Glomerular visceral epithelial cell (primary cell): ENCODE measurements around the gene GPRC5C.
A peak's percentile ranks its signal among the peaks of the same experiment; 100 is the strongest.

Experiments used
- DNase-seq: peaks from one replicate; pipeline ENCODE4 v3.0.0-alpha.2; 2016; ENCODE audit errors: extremely low spot score

Gene GPRC5C

DNA sequence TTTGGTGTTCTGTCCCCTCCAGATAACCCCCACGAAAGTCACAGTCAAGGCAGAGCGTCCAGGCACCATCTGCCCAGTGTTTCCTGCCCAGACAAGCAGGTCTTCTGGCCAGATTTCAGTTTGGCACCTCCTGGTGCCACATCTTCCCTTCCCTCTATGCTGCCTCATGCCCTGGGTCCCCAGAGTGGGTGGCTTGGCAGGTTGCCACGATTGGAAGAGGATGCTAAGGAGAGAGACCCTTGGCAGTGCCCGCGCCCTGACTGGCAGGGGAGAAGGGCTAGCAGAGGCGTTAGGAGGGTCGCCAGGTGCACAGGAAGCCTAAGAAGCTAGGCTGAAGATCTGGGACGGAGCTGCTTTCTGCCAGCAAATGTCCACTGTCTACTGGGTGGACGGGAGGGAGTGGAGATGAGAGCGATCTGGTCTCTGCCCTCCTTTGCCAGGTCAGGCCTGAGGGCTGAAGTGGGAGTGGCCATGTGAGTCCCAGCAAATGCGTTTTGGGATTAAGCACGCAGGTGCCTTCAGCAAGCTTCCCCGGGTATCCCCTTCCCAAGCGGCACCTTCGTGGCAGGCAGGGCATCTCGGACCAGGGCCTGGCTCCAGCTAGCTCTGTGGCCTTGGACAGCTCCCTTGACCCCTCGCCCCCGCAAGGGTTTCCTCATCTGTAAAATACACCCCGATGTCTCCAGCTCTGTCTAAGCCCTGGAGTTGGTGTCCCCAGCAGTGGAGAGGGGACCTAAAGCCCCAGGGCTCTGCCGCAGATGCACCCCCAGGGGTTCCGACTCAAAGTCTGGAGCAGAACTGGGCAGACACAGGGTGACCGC is 21.2 kb downstream of the GPRC5C start:
- no peak for DNase-seq

- DNase-seq: peak; percentile 83
Measured at GRCh38 chr17:74453665-74454196, 21.8 kb downstream of the GPRC5C start.

GRCh38 chr17:74454197-74455024 is 22.5 kb downstream of the GPRC5C start:
- no peak for DNase-seq

- no peak for DNase-seq
Measured at GRCh38 chr17:74455025-74455545, 23.2 kb downstream of the GPRC5C start.

GRCh38 chr17:74455821-74456220 is 23.9 kb downstream of the GPRC5C start:
- DNase-seq: no peak

GRCh38 chr17:74457146-74457819 is 25.4 kb downstream of the GPRC5C start:
- peak; percentile 59 for DNase-seq

- no peak for DNase-seq
Measured at GRCh38 chr17:74457820-74458166, 25.9 kb downstream of the GPRC5C start.

DNA sequence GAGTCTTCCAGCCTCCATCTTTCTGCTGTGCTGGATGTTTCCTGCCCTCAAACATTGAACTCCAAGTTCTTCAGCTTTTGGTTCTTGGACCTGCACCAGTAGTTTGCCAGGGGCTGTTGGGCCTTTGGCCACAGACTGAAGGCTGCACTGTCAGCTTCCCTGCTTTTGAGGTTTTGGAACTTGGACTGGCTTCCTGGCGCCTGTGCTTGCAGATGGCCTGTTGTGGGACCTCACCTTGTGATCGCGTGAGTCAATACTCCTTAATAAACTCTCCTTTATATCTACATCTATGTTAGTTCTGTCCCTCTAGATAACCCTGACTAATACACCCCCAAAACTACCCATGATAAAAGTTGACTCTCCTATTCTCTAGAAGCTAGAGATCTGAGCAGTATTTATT is 26.9 kb downstream of the GPRC5C start:
- DNase-seq: no peak

DNA sequence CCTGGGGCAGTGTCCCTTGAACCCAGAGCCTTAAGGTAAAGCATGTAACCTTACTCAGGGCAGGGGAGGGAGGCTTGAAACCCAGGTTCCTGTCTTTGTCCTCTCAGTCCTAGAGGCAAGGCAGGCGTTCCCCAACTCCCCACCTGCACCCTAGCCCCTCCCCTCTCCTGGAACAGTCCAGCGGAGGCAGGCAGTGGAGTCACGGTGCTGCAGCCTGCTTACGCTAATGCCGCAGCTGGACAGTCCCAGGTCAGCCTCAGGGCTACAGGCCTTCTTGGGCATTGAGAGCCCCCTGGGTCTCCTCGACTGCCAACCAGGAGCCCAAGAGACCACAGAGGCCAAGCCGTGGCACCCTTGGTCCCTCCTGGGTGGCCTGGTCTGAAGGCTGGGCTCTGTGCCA is 27.7 kb downstream of the GPRC5C start:
- DNase-seq: no peak

DNA sequence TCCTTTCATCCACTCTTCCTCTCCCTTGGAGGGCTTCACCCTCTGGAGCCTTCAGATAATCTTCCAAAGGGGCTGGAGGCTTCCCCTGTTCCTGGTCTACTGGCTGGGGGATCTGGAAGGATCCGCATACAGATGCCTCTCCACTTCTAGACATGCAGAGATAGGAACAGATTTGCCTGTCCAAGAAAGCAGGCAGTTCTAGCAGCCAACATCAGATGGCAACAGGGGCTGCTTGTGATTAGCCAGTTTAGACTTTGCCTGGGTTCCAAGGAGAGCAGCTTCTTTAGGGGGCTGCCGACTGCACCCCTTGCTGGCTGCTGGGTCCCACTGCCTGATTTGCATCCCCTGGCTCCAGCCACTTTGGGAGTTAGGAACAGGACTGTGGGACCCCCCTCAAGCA is 28.4 kb downstream of the GPRC5C start:
- no peak for DNase-seq

DNA sequence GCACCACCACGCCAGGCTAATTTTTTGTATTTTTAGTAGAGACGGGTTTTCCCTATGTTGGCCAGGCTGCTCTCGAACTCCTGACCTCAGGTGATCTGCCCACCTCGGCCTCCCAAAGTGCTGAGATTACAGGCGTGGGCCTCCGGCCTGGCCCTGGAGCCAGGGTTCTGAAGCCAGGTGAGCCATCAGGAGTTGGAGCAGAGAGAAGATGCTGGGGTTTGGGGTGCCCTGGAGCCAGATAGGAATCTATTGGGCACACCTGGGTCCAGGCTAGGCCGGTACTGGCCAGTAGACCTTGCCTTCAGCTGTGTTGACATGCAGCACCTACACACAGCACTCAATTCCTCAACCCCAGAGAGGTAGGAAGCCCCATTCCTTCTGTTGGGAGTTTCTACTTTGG is 29.1 kb downstream of the GPRC5C start:
- no peak for DNase-seq

- DNase-seq: no peak
Measured at GRCh38 chr17:74461611-74462010, 29.7 kb downstream of the GPRC5C start.

GRCh38 chr17:74464730-74465377 is 33.0 kb downstream of the GPRC5C start:
- DNase-seq: no peak

DNA sequence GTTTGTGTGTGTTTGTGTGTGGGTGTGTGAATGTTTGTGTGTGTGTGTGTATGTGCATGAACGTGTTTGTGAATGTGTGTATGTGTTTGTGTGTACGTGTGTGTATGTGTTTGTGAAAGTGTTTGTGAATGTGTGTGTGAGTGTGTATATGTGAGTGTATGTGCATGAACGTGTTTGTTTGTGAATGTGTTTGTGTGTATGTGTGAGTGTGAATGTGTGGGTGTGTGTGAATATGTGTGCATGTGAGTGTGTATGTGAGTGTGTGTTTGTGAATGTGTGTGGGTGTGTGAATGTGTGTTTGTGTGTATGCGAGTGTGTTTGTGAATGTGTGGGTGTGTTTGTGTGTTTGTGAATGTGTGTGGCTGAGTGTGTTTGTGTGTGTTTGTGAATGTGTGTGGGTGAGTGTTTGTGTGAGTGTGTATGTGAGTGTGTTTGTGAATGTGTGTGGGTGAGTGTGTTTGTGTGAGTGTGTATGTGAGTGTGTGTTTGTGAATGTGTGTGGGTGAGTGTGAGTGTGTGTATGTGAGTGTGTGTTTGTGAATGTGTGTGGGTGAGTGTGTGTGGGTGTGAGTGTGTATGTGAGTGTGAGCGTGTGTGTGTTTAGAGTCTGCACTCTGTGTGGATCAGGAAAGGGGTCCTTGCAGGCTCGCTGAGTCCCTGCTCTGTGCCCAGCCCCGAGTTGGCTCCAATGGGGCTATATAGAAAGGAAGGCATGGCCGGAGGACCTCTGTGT is 33.7 kb downstream of the GPRC5C start:
- no peak for DNase-seq

- no peak for DNase-seq
Measured at GRCh38 chr17:74466111-74466827, 34.4 kb downstream of the GPRC5C start, which contains the start of gene CD300A. CD300A (plus strand) TSS chr17:74466634; CDS start chr17:74466704, 70 bp downstream.

DNA sequence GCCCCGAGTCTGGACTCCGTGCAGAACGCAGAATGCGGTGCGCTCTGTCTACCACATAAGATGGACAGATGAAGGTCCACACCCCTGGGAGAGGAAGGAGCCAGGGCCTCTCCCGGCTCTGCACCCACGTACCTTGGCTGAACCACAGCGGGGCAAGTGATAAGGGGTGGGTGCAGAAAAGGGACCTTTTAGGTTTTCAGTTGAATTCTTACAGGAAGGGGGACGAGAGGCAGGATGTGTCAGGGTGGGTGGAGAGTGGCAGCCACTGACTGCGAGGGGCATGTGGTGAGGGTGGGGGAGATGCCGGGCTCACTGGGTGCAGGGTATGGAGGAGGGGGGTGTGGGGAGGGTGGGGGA is 34.9 kb downstream of the GPRC5C start:
- no peak for DNase-seq

DNA sequence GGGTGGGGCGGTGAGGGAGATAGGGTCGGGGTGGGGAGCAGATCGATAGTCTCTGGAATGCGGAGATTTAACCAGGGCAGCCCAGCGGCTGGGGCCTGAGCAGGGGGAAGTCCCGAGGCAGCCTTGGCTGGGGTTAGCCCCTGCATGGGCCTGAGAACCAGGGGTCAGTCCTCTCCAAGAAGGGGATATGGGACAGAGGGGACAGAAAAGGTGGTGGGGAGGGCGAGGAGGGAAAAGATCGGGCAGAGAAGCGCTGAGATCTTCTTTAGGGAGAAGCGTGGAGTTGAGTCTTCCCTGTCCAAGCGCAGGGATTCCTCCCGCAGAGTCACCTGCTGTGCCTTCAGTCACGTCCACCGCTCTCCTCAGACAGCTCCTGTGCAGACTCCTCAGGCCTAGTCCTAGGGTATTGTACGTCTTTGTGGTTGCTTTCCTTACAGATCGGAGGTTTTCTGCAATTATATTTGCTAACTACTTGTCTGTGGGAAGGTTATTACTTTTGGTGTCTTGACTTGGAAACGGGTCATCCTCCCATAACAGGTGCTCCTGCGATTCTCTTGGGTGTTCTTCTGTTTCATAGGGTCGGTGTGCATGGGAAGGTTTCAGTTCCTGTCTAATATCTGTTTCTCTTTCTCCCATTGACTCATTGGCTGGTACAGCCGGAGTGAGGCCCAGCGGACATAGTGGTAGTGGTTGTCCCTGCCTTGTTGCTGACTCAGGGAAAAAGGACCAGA is 35.5 kb downstream of the GPRC5C start:
- no peak for DNase-seq

- DNase-seq: no peak
Measured at GRCh38 chr17:74471341-74471740, 39.5 kb downstream of the GPRC5C start.

GRCh38 chr17:74472890-74473289 is 41.0 kb downstream of the GPRC5C start:
- no peak for DNase-seq
